K562 (cell line): ENCODE measurements around the gene HDAC3. TPM values are rescaled to one million over a fixed set of nuclear protein-coding genes. Genes with fewer than 3 reads are reported as not detected.

ENCODE experiments used
- ARID3B ChIP-seq: fragments of 250-450 bp; sonication (Bioruptor Pico); IDR thresholded peaks from 2 replicates; pipeline ENCODE4 v1.4.0; 2020; ENCODE audit warnings: borderline replicate concordance
- CHD4 ChIP-seq: fragments of 200-600 bp; sonication (generic); IDR thresholded peaks from 3 replicates; pipeline ENCODE4 v1.6.1; 2012; ENCODE audit warnings: low read depth, mild to moderate bottlenecking, mixed read lengths, low read length, inconsistent platforms; ENCODE audit not compliant: insufficient read depth, insufficient replicate concordance, poor library complexity, severe bottlenecking
- CHD7 ChIP-seq: fragments of 200-600 bp; sonication (generic); IDR thresholded peaks from one replicate; pipeline ENCODE4 v1.6.1; 2012; ENCODE audit warnings: mild to moderate bottlenecking, low read depth, low read length, inconsistent platforms
- ELF2 ChIP-seq: fragments of 250-450 bp; sonication (Bioruptor Pico); IDR thresholded peaks from 2 replicates; pipeline ENCODE4 v1.5.0; 2021; ENCODE audit warnings: mild to moderate bottlenecking
- ETV6 ChIP-seq, 3 experiments: fragments of 150-350 bp in 1 of 3; sonication (generic) in 1 of 3; formaldehyde crosslinking in 1 of 3; IDR thresholded peaks; 2 replicates each; pipeline versions ENCODE4 v1.6.1 to v1.8.0; 2014 to 2022; ENCODE audit warnings: borderline replicate concordance in 2 of 3, low read depth in 2 of 3, antibody characterized with exemption in 1 of 3, low read length in 1 of 3, mild to moderate bottlenecking in 1 of 3, missing genetic modification reagents in 1 of 3
- GABPB2 ChIP-seq: fragments of 250-450 bp; sonication (Bioruptor Pico); conservative IDR thresholded peaks from 2 replicates; pipeline ENCODE4 v1.5.1; 2021; ENCODE audit warnings: mild to moderate bottlenecking
- PHB ChIP-seq: fragments of 250-450 bp; sonication (Bioruptor Pico); IDR thresholded peaks from 2 replicates; pipeline ENCODE4 v1.5.0; 2021
- POLR2A ChIP-seq: fragments of 450-650 bp; conservative IDR thresholded peaks from 2 replicates; pipeline ENCODE4 v1.6.1; 2016
- RBM14 ChIP-seq: fragments of 200-400 bp; formaldehyde crosslinking; IDR thresholded peaks from 2 replicates; pipeline ENCODE4 v1.6.1; 2018; ENCODE audit warnings: low read depth, mild to moderate bottlenecking, low read length, moderate library complexity, borderline replicate concordance; ENCODE audit not compliant: insufficient read depth
- RFX5 ChIP-seq: IDR thresholded peaks from 2 replicates; pipeline ENCODE4 v1.6.1; 2011; ENCODE audit warnings: low read depth, mild to moderate bottlenecking, improper control_type of control experiment, low read length
- ZKSCAN8 ChIP-seq: fragments of 200-800 bp; sonication (Bioruptor generic); IDR thresholded peaks from 2 replicates; pipeline ENCODE4 v1.6.1; 2016; ENCODE audit warnings: missing genetic modification characterization, missing compliant biosample characterization
- ZNF174 ChIP-seq: fragments of 250-450 bp; sonication (Bioruptor Pico); IDR thresholded peaks from 2 replicates; pipeline ENCODE4 v1.4.0; 2020; ENCODE audit warnings: mild to moderate bottlenecking
- ZNF444 ChIP-seq: fragments of 250-450 bp; sonication (Bioruptor Pico); IDR thresholded peaks from 2 replicates; pipeline ENCODE4 v1.4.0; 2020; ENCODE audit warnings: mild to moderate bottlenecking, moderate library complexity
- polyA plus RNA-seq, 8 experiments: library from polyadenylated mRNA; depleted of rRNA in 4 of 8; stranded (reverse) in 5 of 8; unstranded in 3 of 8; fragments of >200 nt; fragmentation: Nextera tagmentation in 2 of 8; fragmentation: Illumina TruSeq in 1 of 8; extraction: Ambion mirVana in 2 of 8; extraction: Trizol in 1 of 8; gene quantifications; 2 replicates each; pipeline versions ENCODE4 v1.2.1 to v1.2.3, GENCODE V29; 2011 to 2014; ENCODE audit warnings: inconsistent platforms in 1 of 8, missing spikeins in 1 of 8
- total RNA-seq, 7 experiments: library from RNA; depleted of rRNA in 6 of 7; stranded (reverse); fragments of >200 nt in 6 of 7; fragmentation: Illumina TruSeq in 2 of 7; extraction: Trizol in 2 of 7; gene quantifications; 2 replicates each; pipeline versions ENCODE4 v1.2.1 to v1.2.3, GENCODE V29; 2011 to 2021; ENCODE audit warnings: low replicate concordance in 1 of 7

The HDAC3 gene
- total and polyA plus RNA-seq, 9 of the 15 experiments (the other 6 are each of a cell fraction or from before 2014, with no cell fraction given): 89.7 to 191 (median 119) TPM

- no peak for TF ChIP-seq CHD7
- TF ChIP-seq GABPB2 (CRISPR knock-in tag): no peak
- TF ChIP-seq ARID3B (CRISPR knock-in tag): no peak
- no peak for TF ChIP-seq RFX5
- no peak for TF ChIP-seq CHD4
- TF ChIP-seq ELF2 (CRISPR knock-in tag): no peak
- TF ChIP-seq ETV6 (IDR thresholded peaks at IDR 0.05; ENCODE audit: borderline replicate concordance in 1 of 2, low read depth in 2 of 2, low read length in 1 of 2): no peak
- TF ChIP-seq ETV6 (CRISPR knock-in tag; IDR thresholded peaks at IDR 0.05; ENCODE audit: borderline replicate concordance): no peak
- no peak for TF ChIP-seq ZNF444
- TF ChIP-seq ZKSCAN8: no peak
- no peak for TF ChIP-seq RBM14
- no peak for TF ChIP-seq ZNF174 (CRISPR knock-in tag)
- no peak for TF ChIP-seq PHB (CRISPR knock-in tag)
- peak; percentile 75 for TF ChIP-seq POLR2A
These were observed 14.4 kb upstream of the HDAC3 start, which contains the start of gene FCHSD1 (continued) for GRCh38 chr5:141650851-141651727.
